Kidney glomerular epithelial cell (primary cell): ENCODE data around the gene CFC1.
"Not testable (repeated sequence)": the region's sequence is repeated elsewhere in the genome, so short reads cannot be mapped to it uniquely, and the experiment has no call there.

Experiments used
- DNase-seq: peaks from one replicate; lab custom pipeline; 2025; lab: John Stamatoyannopoulos, UW

Gene CFC1

DNA sequence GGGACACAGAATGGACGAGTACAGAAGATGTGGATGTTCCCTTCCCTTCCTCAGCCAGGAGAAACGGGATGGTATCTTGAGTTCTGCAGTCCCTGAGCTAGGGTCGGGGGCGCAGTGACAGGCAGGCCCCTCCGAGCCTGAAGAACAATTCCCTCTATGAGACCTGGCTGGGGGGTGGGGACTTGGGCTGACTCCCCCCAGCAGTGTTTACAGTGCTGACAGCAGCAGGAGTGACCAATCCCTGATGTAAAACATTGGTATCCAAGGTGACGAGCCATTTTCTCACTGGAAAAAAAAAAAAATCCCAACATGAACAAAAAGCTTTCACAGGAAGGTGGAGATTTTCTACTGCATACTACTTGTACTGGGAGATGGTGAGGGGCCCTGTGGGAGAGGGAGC is at the start of gene CFC1:
CFC1 (minus strand) TSS at position 183 of the 400 bp plus-strand sequence. CDS start 288 bp downstream, outside the sequence.
- DNase-seq = not testable (repeated sequence)

DNA sequence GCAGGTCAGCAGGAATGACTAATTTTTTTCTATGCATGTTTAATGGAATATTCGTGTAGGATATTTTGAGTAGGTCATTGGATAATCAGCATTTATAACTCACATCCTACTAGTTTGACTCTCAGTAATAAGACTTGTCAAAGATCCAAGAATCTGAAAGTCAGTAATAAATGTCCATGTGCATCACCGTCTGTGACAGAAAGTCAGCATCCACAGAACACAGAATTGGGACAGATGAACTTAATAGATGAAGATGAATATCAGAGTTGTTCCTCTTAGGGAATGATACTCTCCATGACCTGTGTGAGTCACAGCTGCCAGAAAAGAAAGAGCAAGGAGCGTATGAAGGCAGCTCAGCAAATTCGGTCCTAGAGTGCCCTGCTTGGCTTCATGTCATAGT is 42.3 kb upstream of the CFC1 start:
- not testable (repeated sequence) for DNase-seq

DNA sequence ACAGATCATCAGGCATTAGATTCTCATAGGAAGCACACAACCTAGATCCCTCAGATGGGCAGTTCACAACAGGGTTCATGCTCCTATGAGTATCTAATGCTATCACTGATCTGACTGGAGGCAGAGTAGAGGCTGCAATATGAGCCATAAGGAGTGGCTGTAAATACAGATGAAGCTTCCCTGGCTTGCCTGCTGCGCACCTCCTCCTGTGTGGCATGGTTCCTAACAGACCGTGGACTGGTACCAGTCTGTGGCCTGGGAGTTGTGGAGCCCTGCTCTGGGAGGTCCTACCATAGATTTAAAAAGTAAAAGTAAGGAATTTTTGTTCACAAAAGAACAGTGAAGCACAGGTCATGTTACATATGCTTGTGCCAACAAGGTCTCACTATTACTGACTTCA is 39.6 kb upstream of the CFC1 start:
- not testable (repeated sequence) for DNase-seq

DNA sequence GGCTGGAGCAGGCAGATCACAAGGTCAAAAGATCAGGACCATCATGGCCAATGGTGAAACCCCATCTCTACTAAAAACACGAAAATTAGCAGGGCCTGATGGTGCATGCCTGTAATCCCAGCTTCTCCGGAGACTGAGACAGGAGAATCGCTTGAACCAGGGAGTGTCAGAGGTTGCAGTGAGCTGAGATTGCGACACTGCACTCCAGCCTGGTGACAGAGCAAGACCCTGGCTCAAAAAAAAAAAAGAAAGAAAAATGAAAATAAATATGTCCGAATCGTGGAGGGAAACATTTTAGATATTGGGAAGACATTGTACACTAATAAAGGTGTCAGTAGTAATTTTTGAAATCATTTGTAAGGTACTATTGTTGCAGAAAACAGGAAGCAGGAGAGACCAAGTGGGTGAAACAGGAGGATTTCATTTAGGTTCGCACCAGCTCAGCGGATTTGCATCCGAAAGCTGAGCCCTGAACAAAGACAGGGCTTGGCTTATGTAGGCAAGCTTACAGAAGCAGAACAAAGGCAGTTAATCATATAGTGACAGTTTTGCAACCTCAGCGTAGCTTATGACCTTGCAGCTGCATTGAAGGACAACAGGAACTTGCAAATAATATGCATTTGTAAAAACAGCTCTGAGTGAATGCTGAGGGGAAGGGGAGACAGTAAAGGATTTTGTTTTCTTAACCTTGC is 29.6 kb upstream of the CFC1 start:
- not testable (repeated sequence) for DNase-seq

DNA sequence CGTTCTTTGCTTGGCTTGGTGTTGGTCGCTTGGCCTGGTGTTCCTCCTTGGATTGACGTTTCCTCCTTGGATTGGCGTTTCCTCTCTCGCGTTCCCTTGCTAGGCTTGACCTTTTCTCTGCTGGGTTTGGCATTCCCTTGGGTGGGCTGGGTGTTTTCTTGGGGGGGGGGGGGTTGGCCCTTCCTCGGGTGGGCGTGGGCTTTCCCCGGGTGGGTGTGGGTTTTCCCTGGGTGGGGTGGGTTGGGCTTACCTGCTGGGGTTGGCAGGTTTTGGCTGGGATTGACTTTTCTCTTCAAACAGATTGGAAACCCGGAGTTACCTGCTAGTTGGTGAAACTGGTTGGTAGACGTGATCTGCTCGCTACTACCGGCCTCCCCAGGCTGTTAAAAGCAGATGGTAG is 11.8 kb upstream of the CFC1 start, which contains the start of gene POTEJ:
POTEJ (plus strand) TSS at position 301 of the 400 bp plus-strand sequence; CDS start at position 394, 93 bp downstream.
- not testable (repeated sequence) for DNase-seq

DNA sequence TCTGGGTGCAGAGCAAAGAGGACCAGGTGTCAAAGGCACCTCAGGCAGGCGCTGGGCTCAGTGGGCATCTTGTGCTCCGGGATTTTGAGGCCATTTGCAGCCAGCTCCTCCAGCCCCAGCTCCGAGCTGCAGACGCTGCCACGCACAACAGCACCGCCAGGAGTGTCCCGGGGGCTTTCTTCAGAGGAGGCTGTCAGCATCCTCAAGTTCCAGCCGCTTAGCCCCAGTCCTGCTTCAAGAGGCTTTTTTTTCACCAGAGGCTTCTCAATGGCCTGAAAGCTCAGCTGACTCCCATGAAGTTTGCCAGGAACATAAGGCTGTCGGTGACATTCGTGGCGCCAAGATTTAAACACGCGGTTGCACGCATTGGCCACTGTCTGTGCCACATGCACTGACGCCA is 11.1 kb upstream of the CFC1 start:
- not testable (repeated sequence) for DNase-seq

DNA sequence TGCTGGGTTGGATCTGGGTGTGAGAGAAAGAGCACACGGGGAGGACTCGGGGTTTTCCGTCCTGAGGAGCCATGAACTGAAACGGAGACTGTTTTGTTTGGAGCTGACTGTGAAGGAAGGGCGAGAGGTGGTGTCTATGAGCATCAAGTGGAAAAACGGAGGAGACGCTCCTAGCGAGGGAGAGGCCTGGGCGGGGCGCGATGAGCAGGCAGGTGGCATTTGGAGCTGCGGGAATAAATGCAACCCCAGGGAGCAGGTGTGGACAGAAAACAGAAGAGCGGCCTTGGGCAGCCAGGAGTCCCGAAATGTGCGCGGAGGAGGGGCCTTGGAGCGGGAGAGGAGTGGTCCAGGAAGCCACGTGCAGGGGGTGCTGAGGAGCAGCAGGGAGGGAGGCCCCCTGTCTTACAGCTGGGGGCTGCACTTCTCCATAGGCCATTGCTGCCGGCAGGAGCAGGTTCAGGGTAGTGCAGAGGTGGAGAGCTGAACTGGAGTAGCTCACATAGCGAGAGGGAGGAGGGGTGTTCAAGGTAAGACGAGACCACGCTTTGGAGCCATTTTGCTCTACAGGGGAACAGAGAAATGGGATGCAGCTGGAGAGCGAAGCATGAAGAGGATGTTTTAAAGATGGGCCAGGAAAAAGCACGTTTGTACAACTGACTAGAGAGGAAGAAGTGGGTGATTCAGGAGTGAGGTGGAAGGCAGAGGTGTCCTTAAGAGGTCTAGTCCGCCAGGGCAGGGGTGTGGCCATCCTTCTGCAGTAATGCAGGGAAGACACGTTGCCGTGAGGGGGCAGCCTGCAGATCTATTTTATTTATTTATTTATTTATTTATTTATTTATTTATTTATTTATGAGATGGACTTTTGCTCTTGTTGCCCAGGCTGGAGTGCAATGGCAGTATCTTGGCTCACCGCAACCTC is 9.9 kb upstream of the CFC1 start:
- not testable (repeated sequence) for DNase-seq

DNA sequence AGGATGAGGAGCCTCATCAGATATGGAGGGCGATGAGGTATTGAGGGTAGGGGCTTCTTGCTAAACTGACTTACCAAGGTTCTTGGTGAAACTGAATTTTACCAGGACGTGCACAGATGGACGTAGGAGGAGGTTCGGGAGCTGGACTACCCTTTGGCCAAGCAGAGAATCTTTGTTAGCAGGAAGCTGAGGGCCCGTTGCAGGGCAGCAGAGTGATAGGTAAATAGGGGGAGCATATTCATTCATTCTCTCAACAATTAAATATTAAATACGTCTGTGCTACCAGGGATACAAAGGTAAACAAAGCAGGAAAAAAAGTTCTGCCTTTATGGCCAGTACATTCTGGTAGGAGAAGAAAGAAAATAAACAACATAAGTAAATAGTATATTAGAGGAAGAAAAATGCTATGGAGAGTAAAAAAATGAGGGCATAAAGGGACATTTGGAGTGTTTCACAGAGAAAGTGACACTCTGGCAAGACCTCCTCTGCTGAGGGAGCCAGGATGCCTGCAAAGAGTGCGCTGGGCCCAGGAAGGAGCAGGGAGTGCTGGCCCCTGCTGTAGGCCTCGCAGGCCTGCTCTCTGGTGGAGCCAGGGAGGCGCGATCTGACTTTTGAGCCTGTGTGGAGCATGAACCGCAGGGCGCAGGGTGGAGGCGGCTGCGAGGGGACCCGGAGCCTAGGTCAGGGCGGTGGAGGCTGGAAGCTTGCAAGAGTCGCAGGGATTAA is 9.1 kb upstream of the CFC1 start:
- not testable (repeated sequence) for DNase-seq

DNA sequence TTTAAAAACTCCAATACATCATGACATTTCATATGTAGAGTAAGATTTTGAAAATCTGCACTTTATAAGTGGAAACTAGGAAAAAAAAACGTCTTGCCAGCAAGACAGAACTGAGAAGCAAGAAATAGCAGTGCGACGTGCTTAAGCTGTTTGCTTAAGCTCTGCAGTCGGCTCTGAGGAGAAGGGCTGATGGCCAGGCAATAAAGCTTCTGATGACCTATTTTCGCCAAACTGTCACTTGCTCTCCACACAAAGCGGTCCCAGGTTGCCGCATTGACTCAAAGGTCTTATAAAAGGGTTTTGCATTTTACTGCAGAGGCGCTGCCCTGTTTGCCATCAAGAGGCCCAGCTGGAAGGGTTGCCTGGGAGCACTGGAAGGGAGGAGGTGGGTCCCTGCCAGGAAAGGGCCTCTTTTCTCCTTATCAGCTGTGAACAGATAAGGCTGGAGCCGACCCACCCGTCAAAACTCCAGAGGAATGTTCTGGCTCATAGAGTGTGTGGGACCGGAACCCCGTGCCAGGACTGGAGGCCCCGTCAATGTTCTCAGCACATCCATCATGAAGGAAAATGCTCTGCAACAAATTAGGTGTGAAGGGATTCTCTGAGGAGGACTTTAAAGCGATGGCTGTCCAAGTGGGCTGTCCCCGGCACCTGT is 2.4 kb upstream of the CFC1 start:
- DNase-seq = not testable (repeated sequence)

DNA sequence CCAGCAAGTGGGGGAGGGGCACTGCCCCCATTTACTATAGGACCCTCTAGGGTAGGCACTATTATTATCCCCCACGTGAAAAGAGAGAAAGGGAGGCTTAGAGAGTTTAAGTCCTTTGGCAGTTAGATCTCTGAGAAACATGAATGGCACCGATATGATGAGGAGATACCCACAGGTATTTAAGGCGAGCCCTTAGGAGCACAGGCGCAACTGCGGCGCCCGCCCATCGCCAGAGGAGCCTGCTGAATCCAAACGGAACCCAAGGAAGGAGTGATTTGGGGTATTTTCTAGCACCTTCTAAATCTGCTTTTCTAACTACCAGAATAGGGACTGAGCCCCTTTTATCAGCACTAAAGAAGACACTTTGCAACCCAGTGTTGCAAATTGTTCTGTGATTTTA is 551 bp upstream of the CFC1 start:
- DNase-seq = not testable (repeated sequence)

DNA sequence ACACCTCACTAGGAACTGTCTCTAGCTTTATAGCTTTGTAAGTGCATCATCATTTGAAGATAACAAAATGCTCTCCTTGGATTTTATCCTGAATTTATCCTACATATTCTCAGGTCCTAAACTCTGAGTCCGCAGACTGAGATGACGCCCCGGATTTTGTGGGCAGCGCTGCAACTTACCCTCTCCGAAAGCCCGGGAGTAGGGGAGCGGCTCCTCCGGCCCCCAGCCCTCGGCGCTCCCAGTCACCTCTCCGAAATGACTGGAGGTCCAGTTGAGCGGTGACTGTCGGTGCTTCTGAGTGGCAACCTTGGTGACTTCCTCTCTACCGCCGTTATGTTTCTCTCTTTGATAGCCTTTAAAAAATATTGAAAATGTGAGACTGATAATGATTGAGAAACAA is 912 bp downstream of the CFC1 start:
- DNase-seq = not testable (repeated sequence)

DNA sequence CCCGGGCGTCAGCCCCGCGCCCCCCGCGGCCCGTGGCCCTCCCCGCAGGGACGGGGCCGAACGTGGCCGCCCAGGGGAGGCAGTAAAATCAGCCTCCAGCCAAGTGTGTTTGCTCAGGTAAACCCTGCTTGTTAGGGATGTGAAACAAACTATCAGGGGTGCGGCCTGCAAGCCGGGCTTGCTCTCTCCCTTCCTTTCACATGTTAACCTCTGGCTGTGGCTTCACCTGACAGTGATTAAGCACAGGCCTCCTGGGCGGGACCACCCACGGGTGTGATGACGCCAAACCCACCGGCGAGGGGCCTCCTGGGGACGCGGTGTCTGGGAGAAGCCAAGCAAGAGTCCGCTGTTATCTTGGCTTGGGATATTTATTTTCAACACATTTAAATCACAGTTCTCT is 1.4 kb downstream of the CFC1 start:
- not testable (repeated sequence) for DNase-seq

DNA sequence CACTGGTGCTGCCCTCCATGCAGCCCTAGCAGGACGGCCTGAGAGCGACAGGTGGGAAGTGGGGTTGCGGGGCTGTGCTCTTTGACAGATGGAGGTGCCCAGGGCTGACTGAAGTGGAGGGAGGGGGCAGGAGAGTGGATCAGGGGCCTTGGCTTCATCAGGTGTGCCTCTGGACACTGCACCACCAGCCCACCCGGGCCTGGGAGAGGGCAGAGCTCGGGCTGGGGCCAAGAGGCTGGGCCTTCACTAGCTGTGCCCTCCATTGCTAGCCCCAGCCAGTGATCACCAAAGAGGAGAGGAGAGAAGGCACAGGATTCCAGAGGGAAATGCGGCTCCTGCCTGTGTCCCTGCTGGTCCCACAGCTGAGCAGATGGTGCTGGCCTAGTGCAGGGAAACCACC is 2.6 kb downstream of the CFC1 start:
- DNase-seq = not testable (repeated sequence)

DNA sequence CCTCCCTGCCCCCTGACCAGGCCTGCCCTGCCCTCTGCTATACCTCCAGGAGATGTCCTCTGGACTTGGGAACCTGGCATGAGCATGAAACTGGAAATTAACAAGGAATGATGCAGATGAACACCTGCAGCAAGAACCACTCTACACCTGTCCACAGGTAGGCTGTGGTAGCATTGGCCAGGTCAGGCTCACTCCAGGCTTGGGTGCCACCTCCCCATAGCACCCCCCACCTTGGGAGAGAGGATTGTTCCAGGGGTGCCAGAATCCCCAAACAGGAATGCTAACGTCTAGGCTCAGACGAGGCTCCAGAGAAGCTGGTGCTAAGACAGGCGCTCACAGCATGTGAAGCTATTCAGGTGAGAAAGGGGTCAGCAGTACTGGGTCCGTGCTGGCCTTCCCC is 5.4 kb downstream of the CFC1 start:
- DNase-seq = not testable (repeated sequence)

DNA sequence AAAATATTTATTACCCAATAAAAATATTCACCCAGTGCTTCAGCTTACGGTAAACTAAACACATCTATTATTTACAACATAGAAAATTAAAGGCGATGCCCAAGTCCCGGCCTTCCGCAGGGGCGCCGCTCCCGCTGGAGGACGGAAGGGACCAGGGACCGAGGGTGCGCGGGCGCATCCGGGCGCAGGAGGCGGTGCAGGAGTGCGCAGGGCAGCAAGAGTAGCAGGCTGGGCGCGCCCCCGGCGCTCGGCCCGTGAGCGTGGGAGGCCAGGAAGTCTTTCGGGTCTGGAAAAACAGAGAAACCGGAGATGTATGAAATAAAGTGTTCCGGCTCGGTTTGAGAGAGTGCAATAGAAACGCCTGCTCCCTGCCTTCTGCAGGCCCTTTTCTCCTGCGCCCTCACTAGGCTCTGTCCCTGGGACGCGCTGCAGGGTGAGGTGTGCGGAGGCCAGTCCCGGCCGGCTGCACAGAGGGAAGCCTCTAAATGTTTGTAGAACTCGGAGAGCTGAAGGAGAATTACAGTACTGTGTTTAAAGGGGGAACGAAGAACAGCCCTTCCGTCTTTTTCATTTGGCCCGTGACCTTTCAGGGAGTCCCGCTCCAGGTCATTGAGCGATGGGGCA is 6.5 kb downstream of the CFC1 start:
- DNase-seq = not testable (repeated sequence)

DNA sequence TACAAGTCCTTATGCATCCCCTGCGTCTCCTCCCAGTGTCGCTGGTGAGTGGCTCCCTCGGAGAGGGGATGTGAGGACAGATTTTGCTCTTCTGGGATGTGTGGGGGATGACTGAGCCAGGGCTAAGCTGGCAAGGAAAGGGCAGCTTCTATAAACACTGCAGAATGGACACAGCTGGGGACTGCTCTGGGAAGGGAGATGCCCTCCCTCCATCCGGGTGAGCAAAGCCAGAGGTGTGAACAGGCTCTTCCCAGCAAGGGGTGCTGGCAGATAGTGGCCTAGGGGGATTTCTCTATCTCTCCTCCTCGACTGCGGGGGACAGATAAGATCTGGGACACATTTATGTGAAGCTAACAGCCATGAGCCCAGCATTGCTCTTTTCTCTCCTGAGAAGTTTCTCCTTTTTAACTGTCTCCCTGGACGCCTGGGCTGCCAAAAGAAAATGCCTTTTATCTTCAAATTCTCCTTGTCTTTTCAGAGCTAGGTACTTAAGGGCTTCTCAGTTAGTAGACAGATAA is 8.5 kb downstream of the CFC1 start:
- DNase-seq = not testable (repeated sequence)

DNA sequence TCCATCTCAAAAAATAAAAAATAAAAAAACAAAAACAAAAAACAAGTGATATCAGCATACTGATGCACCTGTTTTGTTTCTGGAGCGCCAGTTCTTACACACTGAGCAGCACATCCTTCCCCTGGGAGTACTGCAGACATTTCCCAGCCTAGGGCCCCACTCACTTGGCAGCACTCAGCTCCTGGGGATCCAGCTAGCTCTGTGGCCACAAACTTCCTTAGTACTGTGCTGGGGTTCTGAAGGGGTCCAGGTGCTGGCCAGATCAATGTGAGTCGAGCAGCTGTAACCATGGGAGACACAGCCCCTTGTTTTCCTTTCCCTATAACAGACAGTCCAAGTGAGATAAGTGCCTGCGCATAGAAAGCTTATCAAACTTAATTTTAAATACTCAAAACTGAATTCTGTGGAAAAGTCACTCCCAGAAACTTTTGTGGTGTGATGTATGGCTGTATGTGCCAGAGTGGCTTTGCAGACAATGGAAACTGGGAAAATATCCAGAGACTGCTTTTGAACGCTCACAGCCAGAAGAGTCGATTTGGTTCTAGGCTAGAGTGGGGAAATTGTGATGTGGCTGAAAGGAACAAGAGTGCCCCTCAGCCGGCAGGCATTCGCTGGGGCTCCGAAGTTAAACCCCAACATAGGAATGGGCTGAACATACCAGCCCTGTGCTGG is 9.1 kb downstream of the CFC1 start:
- not testable (repeated sequence) for DNase-seq

DNA sequence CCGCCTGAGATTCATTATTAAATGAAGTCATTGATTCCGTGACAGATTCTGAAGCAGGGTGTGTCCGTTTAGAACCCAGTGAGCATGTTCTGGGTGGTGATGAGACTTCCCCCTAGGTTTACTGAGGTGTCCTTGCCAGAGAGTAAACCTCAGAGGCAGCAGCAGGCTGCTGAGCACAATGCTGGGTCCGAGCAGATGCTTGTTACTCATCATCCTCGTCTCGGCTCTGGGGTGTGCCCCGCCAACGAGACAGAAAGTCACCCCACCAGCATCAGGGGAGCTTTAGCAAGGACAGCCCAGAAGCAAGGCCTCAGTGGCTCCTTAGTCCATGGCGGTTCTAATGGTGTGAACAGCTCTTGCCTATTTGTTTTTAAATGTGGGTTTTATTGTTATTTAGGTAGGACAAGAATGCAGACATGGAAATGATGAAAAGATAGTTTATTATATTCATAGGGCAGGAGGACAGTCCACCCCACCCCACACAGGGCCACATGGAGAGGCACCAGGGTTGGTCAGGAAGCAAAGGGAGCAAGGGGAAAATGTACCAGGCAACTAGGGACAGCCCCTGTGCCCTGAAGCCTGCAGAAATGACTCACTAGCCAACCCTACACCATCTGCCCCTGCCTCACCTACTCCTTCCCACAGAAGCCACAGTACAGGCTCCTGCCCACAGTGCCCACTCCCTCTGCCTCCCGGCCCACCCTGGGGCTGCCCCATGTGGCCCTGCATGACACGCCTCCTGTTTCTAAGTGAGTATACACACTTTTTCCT is 10.5 kb downstream of the CFC1 start:
- DNase-seq = not testable (repeated sequence)

DNA sequence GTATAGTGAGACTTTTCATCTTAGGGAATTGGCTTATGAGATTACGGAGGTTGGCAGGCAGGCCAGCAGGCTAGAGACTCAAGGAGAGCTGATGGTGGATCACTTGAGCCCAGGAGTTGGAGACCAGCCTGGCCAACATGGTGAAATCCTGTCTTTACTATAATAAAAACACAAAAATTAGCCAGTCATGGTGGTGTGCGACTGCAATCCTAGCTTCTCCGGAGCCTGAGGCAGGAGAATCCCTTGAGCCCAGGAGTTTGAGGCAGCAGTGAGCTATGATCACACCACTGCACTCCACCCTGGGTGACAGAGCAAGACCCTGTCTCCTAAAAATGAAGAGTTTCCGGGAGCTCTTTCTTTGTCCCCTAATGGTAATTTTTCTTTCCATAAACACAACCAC is 14.6 kb downstream of the CFC1 start:
- not testable (repeated sequence) for DNase-seq

DNA sequence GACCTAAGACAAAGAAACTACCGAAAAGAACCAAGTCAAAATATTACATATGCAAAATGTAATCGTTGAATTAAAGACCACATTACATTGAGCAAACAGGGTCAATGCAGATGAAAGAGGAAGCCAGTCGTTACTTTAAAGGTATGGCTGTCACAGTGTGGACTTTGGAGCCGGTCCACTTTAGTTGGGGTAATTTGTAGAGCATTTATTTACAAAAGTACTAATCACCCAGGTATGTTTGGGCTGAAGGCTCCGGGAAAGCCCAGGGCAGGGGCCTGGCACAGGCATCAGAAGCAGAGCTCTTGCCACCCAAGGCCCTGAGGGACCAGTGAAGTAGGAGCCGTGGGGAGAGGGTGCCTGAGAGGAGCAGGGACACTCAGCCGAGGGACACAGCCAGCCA is 15.8 kb downstream of the CFC1 start:
- DNase-seq = not testable (repeated sequence)
